ENCODE results near the gene PCBP3. TPM values are rescaled to one million over a fixed set of nuclear protein-coding genes. Genes with fewer than 3 reads are reported as not detected.
"Not testable (repeated sequence)": the region's sequence is repeated elsewhere in the genome, so short reads cannot be mapped to it uniquely, and the experiment has no call there.

Gene PCBP3
- total RNA-seq, 2 donors from 2014 or later, result 11.6 to 16.5 TPM

DNA sequence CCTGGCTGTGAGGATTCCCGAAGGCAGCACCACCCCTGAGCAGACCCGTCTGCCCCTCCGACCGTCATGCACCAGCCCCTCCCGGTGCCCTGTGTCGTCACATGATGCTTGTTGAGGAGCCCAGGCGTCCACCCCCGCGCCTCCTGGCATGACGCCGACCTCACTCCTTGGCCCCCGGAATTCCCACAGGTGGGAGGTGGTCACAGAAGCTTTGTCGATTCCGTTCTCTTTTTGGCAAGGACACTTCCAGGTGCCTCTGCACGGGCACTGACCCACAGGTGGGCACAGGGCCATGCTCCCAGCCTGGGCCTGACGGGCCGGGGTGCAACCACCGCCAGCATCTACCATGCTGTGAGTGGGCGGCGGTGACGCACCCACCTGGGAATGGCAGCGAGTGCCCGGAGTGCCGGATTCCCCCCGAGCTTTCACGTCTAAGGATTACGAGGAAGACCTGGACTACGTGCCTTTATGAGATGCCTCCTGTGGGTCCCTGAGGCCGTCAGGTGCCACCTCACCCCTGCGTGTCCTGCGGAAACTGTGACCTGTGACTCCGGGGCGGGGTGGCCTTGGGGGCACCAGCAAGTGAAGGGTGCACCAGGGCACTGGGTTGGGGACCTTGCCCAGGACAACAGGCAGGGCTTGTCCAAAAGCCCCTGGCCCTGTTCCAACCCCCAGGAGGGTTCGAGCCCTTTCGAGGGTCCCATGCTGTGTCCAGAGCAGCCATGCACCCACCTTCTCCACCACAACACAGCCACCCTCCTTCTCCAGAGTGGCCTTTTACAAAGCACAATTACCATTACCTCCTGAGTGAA is 306.6 kb downstream of the PCBP3 start:
- H3K4me1 Mint-ChIP-seq, result no peaks in the 10 kb centered on the region
- H3K27me3 Mint-ChIP-seq, result peaks cover 21% of the 10 kb centered on the region
- no peak for ATAC-seq (replicated peaks)
- H3K4me3 Mint-ChIP-seq, result no peak overlapping the region
- no peaks in the 10 kb centered on the region for H3K9me3 Mint-ChIP-seq
- no peaks in the 10 kb centered on the region for H3K36me3 Mint-ChIP-seq (ENCODE audit: low read depth)
- no peak overlapping the region for H3K27ac Mint-ChIP-seq

- Mint-ChIP-seq H3K4me3 (no peak overlapping the region), H3K36me3 (ENCODE audit: low read depth) (no peaks in the 10 kb centered on the region), H3K4me1 (no peaks in the 10 kb centered on the region), H3K27me3 (peaks cover 25% of the 10 kb centered on the region), H3K27ac (no peak overlapping the region), H3K9me3 (no peaks in the 10 kb centered on the region)
- ATAC-seq (replicated peaks), result no peak
Observed at GRCh38 chr21:45950740-45951515, 307.4 kb downstream of the PCBP3 start.

DNA sequence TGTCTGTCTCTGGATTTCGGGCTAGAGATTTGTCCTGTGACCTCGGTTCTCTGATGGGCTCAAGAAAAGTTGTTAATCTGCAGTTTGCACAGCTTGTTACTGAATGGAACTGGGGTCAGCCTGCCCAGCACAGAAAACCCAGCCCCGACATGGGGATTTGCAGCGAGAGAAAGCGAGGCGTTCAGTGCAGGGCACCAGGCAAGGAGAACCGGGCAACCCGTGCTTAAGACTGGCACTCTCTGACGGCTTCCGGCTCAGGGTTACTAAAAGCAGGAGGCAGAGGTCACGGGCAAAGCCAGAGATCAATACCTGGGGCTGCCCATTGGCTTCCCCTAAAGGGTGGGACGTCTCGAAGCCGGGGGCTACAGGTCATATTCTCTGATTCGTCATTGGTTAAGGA is 308.2 kb downstream of the PCBP3 start:
- Mint-ChIP-seq H3K4me3 (no peak overlapping the region), H3K4me1 (no peaks in the 10 kb centered on the region)

DNA sequence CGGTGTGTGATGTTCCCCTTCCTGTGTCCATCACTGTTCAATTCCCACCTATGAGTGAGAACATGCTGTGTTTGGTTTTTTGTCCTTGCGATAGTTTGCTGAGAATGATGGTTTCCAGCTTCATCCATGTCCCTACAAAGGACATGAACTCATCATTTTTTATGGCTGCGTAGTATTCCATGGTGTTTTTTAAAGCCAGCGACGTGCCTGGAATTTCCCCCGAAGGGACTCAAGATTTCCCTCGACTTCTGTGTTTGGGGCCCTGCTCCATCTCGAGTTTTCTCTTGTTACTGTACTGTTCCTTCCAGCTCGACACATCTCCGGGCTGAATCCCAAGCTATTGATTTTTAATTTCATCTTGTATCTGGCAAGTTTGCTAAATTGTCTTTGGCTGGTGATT is 309.0 kb downstream of the PCBP3 start:
- not testable (repeated sequence) for H3K27ac Mint-ChIP-seq; ATAC-seq (replicated peaks); H3K4me3 Mint-ChIP-seq

More for the DNA sequence above, 308.2 kb downstream of the PCBP3 start:
- H3K27ac Mint-ChIP-seq, result no peak overlapping the region
- peaks cover 32% of the 10 kb centered on the region for H3K27me3 Mint-ChIP-seq
- H3K9me3 Mint-ChIP-seq, result no peaks in the 10 kb centered on the region
- H3K36me3 Mint-ChIP-seq (ENCODE audit: low read depth), result no peaks in the 10 kb centered on the region
- ATAC-seq (replicated peaks), result no peak

GRCh38 chr21:45952974-45953373 is 309.4 kb downstream of the PCBP3 start:
- no peak overlapping the region for H3K27ac Mint-ChIP-seq
- ATAC-seq (replicated peaks), result no peak
- peaks cover 32% of the 10 kb centered on the region for H3K27me3 Mint-ChIP-seq
- H3K36me3 Mint-ChIP-seq (ENCODE audit: low read depth), result no peaks in the 10 kb centered on the region
- no peaks in the 10 kb centered on the region for H3K4me1 Mint-ChIP-seq
- H3K4me3 Mint-ChIP-seq, result no peak overlapping the region
- H3K9me3 Mint-ChIP-seq, result no peaks in the 10 kb centered on the region

More for the DNA sequence above, 309.0 kb downstream of the PCBP3 start:
- not testable (repeated sequence) for H3K4me1 Mint-ChIP-seq; H3K36me3 Mint-ChIP-seq (ENCODE audit: low read depth); H3K9me3 Mint-ChIP-seq
- H3K27me3 Mint-ChIP-seq, result peaks cover 32% of the 10 kb centered on the region

DNA sequence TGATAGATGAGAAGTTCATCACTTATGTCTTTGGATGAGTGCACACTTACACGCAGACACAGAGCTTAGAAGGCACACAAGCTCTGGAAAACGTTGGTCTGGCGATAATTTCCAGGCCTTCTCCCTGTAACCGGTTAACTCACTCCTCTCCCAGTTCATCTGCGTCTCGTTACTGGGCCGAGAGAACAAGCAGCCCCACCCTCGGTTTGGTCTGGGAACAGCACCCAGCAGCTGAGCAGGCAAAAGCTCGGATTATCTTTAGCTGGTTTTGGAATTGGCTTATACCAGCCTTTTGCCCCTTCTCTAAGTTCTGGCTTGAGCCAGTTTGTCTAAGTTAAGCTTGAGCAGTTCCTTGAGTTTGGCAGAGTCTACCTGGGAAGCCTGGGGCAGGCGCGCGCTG is 310.7 kb downstream of the PCBP3 start:
- no peak for ATAC-seq (replicated peaks)
- Mint-ChIP-seq H3K9me3 (no peaks in the 10 kb centered on the region), H3K27me3 (peaks cover 32% of the 10 kb centered on the region), H3K4me3 (no peak overlapping the region), H3K36me3 (ENCODE audit: low read depth) (no peaks in the 10 kb centered on the region), H3K27ac (no peak overlapping the region), H3K4me1 (no peaks in the 10 kb centered on the region)

DNA sequence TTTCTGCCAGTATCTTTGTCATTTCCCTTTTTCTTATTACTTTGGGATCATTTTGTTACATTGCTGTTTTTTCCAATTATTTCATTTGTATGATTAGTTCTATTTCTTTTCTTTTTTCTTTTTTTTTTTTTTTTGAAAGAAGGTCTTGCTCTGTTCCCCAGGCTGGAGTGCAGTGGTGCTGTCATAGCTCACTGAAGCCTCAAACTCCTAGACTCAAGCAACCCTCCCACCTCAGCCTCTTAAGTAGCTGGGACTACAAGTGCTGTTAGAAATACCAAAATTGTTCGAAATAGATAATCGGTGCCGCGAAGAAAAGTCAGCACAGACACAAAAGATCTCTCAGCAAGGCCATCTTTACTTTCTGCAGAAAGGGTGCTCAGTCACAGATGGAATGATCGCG is 311.4 kb downstream of the PCBP3 start:
- Mint-ChIP-seq H3K36me3 (ENCODE audit: low read depth) (no peaks in the 10 kb centered on the region), H3K9me3 (no peaks in the 10 kb centered on the region), H3K4me1 (no peaks in the 10 kb centered on the region), H3K27ac (no peak overlapping the region), H3K4me3 (no peak overlapping the region), H3K27me3 (peaks cover 33% of the 10 kb centered on the region)
- no peak for ATAC-seq (replicated peaks)

DNA sequence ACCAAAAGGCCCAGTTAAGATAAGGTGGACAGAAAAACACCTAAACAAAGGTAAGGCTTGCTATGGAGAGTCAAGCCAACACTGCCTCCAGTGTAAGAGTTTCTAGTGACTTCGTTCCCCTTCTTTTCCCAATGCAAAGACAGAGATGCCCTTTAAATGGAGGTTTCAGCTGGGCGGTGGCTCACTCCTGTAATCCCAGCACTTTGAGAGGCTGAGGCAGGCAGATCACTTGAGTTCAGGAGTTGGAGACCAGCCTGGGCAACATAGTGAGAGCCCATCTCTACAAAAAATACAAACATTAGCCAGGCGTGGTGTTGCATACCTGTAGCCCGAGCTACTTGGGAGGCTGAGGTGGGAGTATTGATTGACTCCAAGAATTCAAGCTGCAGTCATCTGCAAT is 314.0 kb downstream of the PCBP3 start:
- no peak for ATAC-seq (replicated peaks)
- Mint-ChIP-seq H3K27me3 (peaks cover 45% of the 10 kb centered on the region), H3K27ac (no peak overlapping the region)

GRCh38 chr21:45957981-45958600 is 314.6 kb downstream of the PCBP3 start:
- peaks cover 40% of the 10 kb centered on the region for H3K27me3 Mint-ChIP-seq
- no peak for ATAC-seq (replicated peaks)
- no peak overlapping the region for H3K4me3 Mint-ChIP-seq
- H3K36me3 Mint-ChIP-seq (ENCODE audit: low read depth), result no peaks in the 10 kb centered on the region
- no peak overlapping the region for H3K27ac Mint-ChIP-seq
- H3K9me3 Mint-ChIP-seq, result peaks cover 8% of the 10 kb centered on the region
- no peaks in the 10 kb centered on the region for H3K4me1 Mint-ChIP-seq

More for the DNA sequence above, 314.0 kb downstream of the PCBP3 start:
- Mint-ChIP-seq H3K36me3 (ENCODE audit: low read depth) (no peaks in the 10 kb centered on the region), H3K4me3 (no peak overlapping the region), H3K9me3 (peaks cover 8% of the 10 kb centered on the region), H3K4me1 (no peaks in the 10 kb centered on the region)

- H3K4me3 Mint-ChIP-seq, result no peak overlapping the region
- no peak overlapping the region for H3K27ac Mint-ChIP-seq
- ATAC-seq (replicated peaks), result no peak
- H3K36me3 Mint-ChIP-seq (ENCODE audit: low read depth), result no peaks in the 10 kb centered on the region
- no peaks in the 10 kb centered on the region for H3K4me1 Mint-ChIP-seq
- H3K27me3 Mint-ChIP-seq, result peaks cover 43% of the 10 kb centered on the region
- H3K9me3 Mint-ChIP-seq, result peaks cover 13% of the 10 kb centered on the region
Observed at GRCh38 chr21:45959182-45959581, 315.7 kb downstream of the PCBP3 start.

DNA sequence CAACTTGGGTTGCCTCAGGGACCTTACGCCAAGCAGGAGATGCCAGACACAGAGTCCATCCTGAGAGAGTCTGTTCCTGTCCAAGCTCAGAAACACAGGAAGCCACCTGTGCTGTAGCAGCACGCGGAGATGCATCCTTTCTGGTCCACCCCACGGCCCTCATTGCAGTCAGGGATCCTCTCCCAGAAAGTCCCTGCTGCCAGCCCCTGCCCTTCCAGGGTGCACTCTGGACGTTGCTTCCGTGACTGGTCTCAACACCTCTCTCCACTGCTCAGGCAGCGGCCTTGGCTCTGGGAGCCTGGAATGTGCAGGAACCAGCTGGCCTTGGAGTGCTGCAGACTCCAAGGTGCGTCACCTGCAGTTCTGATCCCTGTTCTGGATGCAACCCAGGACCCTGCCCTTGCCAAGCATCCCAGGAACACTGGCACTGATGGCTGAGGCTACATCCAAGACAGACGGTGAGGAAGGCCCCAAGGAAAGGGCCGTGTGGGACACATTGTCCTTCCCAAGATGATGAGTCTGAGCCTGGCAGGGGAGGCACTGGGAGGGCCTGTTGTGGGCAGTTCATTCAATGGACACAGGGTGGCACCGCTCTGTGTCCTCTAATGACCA is 316.4 kb downstream of the PCBP3 start:
- Mint-ChIP-seq H3K9me3 (peaks cover 14% of the 10 kb centered on the region), H3K27me3 (peaks cover 43% of the 10 kb centered on the region), H3K4me1 (no peaks in the 10 kb centered on the region), H3K36me3 (ENCODE audit: low read depth) (no peaks in the 10 kb centered on the region), H3K4me3 (no peak overlapping the region), H3K27ac (no peak overlapping the region)
- no peak for ATAC-seq (replicated peaks)

GRCh38 chr21:45961408-45961807 is 317.9 kb downstream of the PCBP3 start:
- not testable (repeated sequence) for H3K4me3 Mint-ChIP-seq; H3K27ac Mint-ChIP-seq; H3K4me1 Mint-ChIP-seq; H3K36me3 Mint-ChIP-seq (ENCODE audit: low read depth); ATAC-seq (replicated peaks)
- peaks cover 14% of the 10 kb centered on the region for H3K9me3 Mint-ChIP-seq
- H3K27me3 Mint-ChIP-seq, result peaks cover 32% of the 10 kb centered on the region

DNA sequence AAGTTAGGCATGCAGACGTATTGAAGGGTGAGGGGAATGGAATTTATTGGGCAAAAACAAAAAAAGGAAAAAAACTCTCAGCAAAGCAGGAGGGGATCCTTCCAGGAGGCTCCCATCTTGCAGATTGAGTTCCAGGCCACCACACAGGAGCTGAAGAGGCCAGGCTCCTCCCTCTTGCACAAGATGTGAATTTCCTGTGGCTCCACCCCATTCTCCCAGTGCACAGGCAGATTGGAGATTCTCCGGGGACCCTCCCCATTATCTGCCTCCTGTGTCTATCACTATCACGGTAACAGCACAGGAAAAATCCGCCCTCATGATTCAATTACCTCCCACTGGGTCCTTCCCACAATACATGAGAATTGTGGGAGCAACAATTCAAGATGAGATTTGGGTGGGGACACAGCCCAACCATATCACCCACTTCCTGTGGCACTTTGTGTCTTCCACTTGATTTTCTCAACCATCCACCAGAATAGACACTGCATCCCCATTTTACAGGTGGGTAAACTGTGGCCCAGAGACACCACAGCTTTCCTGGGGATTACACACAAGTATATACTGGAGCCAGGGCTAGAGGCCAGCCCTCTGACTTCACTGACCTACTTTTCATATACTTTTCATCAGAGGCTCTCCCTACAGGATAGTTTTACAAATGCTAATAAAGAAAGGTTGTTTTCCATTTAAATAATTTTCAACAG is 319.2 kb downstream of the PCBP3 start:
- Mint-ChIP-seq H3K36me3 (ENCODE audit: low read depth) (no peaks in the 10 kb centered on the region), H3K9me3 (peaks cover 14% of the 10 kb centered on the region), H3K27ac (no peak overlapping the region)

DNA sequence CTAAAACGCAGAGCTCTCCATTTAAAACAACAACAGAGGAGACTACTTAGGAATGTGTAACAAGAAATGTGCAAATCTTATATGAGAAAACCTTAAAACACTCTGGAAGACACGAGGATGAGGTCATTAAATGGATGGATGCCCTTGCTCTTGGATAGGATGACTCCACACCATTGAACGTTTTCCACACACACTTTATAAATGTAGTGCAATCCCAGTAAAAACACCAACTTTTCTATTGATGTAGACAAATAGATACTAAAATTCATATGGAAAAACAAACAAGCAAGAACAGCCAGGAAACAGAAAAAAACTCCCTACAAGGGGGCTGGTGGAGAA is 319.7 kb downstream of the PCBP3 start:
- Mint-ChIP-seq H3K27me3 (peaks cover 30% of the 10 kb centered on the region), H3K4me3 (no peak overlapping the region), H3K36me3 (ENCODE audit: low read depth) (no peaks in the 10 kb centered on the region), H3K4me1 (no peaks in the 10 kb centered on the region), H3K27ac (no peak overlapping the region), H3K9me3 (peaks cover 14% of the 10 kb centered on the region)
- ATAC-seq (replicated peaks), result no peak

More for the DNA sequence above, 319.2 kb downstream of the PCBP3 start:
- Mint-ChIP-seq H3K27me3 (peaks cover 30% of the 10 kb centered on the region), H3K4me3 (no peak overlapping the region), H3K4me1 (no peaks in the 10 kb centered on the region)
- ATAC-seq (replicated peaks), result no peak
